A673 (cell line): ENCODE measurements around the gene MYO7B. TPM values are rescaled to one million over a fixed set of nuclear protein-coding genes. Genes with fewer than 3 reads are reported as not detected.

Experiments used
- Bru-seq: library from RNA; stranded (reverse); fragments of 400-500 nt; gene quantifications from one replicate; lab custom pipeline; 2021; lab: Mats Ljungman, UMichigan
- BruChase-seq, 2 experiments: library from RNA; stranded (reverse); fragments of 400-500 nt; gene quantifications; one replicate each; lab custom pipeline; 2021; lab: Mats Ljungman, UMichigan
- BruUV-seq: library from RNA; stranded (reverse); fragments of 400-500 nt; replicated peaks from 2 replicates; lab custom pipeline; 2021; lab: Mats Ljungman, UMichigan
- CTCF ChIA-PET: fragments of 300-600 bp; sonication (Branson Sonifier 250); formaldehyde crosslinking; loops from one replicate; lab custom pipeline; 2022; ENCODE audit warnings: antibody characterized with exemption; lab: Charles Lee
- POLR2A ChIA-PET: fragments of 300-600 bp; sonication (Branson Sonifier 250); formaldehyde crosslinking; loops from one replicate; lab custom pipeline; 2022; ENCODE audit warnings: antibody characterized with exemption; ENCODE audit not compliant: low non-redundant PET; lab: Charles Lee
- DNase-seq: peaks from one replicate; pipeline ENCODE4 v3.0.0-alpha.2; 2015; ENCODE audit warnings: low spot score
- H3K27ac ChIP-seq: fragments of 200-600 bp; sonication (generic); 2 replicates; pipeline ENCODE4 v1.5.1; 2016; ENCODE audit warnings: mixed run types, low read depth, mild to moderate bottlenecking, mixed read lengths, antibody characterized with exemption, low read length; ENCODE audit not compliant: poor library complexity, severe bottlenecking
- H3K27me3 ChIP-seq: fragments of 200-600 bp; sonication (generic); replicated peaks from 2 replicates; pipeline ENCODE4 v1.6.1; 2017; ENCODE audit warnings: mixed run types, low read depth, mild to moderate bottlenecking, mixed read lengths, antibody characterized with exemption, low read length; ENCODE audit not compliant: insufficient read depth, poor library complexity
- H3K36me3 ChIP-seq: fragments of 200-600 bp; sonication (generic); 2 replicates; pipeline ENCODE4 v1.6.1; 2016; ENCODE audit warnings: mixed run types, mild to moderate bottlenecking, mixed read lengths, antibody characterized with exemption, low read length; ENCODE audit not compliant: insufficient read depth, poor library complexity, severe bottlenecking
- H3K4me1 ChIP-seq: fragments of 200-600 bp; sonication (generic); 2 replicates; pipeline ENCODE4 v1.6.1; 2017; ENCODE audit warnings: mixed run types, mild to moderate bottlenecking, mixed read lengths, antibody characterized with exemption, low read length; ENCODE audit not compliant: insufficient read depth, poor library complexity, severe bottlenecking
- H3K4me3 ChIP-seq: fragments of 200-600 bp; sonication (generic); 2 replicates; pipeline ENCODE4 v1.5.1; 2016; ENCODE audit warnings: low read depth, mixed run types, mild to moderate bottlenecking, mixed read lengths, low read length; ENCODE audit not compliant: poor library complexity, severe bottlenecking
- H3K9me3 ChIP-seq: fragments of 200-600 bp; sonication (generic); 2 replicates; pipeline ENCODE4 v1.6.1; 2016; ENCODE audit warnings: mixed run types, low read depth, mild to moderate bottlenecking, mixed read lengths, antibody characterized with exemption, low read length; ENCODE audit not compliant: poor library complexity, severe bottlenecking
- EZH2 ChIP-seq: fragments of 200-600 bp; sonication (generic); IDR thresholded peaks from 2 replicates; pipeline ENCODE4 v1.6.1; 2017; ENCODE audit warnings: borderline replicate concordance, low read depth, mild to moderate bottlenecking, mixed read lengths, antibody characterized with exemption, low read length; ENCODE audit not compliant: poor library complexity, severe bottlenecking
- intact Hi-C: fragments of 100-400 bp; cut with micrococcal nuclease; formaldehyde crosslinking; loops from one replicate; pipeline ENCODE4 v1.10.0; 2022; ENCODE audit not compliant: unreplicated experiment
- long read RNA-seq: library from polyadenylated mRNA; stranded (forward); transcript quantifications from one replicate; pipeline ENCODE4 v2.0.0, GENCODE V29; 2022
- total RNA-seq: library from RNA; stranded (reverse); gene quantifications from 2 replicates; pipeline ENCODE4 v1.2.3, GENCODE V29; 2021
- TF ChIP-seq, protein P1 (sequence below): fragments of 300-800, 200-600 bp; sonication (generic); conservative IDR thresholded peaks from 2 replicates; pipeline ENCODE4 v1.5.1; 2017; ENCODE audit warnings: low read depth, mild to moderate bottlenecking, antibody characterized with exemption, low read length, moderate library complexity, mixed read lengths

MYO7B gene
- 0.24 TPM in 1 of 2 replicates, not detected in the other for total RNA-seq
- percentile 3 among the genes with signal in this experiment for Bru-seq, nascent RNA
- BruChase-seq, experiment 1, labeled RNA remaining after a 2-hour chase: percentile 5 among the genes with signal in this experiment
- percentile 10 among the genes with signal in this experiment for BruChase-seq, experiment 2, labeled RNA remaining after a 6-hour chase
- long read RNA-seq, partial matches to known transcripts: 1 of 1 reads
- long read RNA-seq, other reads (novel, unspliced or antisense): 0 of 1 reads

DNA sequence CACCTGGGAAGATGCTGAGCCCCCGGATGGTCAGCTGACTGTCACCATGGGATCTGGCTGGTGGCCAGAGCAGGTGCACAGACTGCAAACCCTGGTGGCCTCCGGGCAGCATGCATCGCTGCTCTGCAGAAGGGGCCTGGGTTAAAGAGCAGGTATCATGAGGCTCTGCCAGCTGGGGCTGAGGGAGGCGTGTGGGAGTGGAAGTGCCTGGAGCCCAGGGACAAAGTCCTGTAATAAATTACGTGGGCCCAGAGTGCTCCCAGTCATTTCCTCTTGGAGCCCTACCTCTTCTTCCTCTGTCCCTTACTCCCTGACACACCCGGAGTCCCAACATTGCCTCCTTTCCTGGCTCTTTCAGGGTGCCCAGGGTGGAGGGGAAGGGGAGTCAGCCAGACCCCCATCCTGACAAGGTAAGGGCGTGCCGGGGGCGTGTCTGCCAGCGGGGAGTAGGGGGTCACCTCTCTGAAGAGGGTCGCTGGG is at the start of gene MYO7B:
TSS of gene MYO7B (plus strand) at position 262 of the 480 bp plus-strand sequence. CDS start 24,040 bp downstream, outside the sequence.
- TF ChIP-seq, protein P1, sequence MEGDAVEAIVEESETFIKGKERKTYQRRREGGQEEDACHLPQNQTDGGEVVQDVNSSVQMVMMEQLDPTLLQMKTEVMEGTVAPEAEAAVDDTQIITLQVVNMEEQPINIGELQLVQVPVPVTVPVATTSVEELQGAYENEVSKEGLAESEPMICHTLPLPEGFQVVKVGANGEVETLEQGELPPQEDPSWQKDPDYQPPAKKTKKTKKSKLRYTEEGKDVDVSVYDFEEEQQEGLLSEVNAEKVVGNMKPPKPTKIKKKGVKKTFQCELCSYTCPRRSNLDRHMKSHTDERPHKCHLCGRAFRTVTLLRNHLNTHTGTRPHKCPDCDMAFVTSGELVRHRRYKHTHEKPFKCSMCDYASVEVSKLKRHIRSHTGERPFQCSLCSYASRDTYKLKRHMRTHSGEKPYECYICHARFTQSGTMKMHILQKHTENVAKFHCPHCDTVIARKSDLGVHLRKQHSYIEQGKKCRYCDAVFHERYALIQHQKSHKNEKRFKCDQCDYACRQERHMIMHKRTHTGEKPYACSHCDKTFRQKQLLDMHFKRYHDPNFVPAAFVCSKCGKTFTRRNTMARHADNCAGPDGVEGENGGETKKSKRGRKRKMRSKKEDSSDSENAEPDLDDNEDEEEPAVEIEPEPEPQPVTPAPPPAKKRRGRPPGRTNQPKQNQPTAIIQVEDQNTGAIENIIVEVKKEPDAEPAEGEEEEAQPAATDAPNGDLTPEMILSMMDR: no peak
- TF ChIP-seq EZH2: no peak
- Histone ChIP-seq H3K27ac (no peak within 1 kb of the TSS), H3K9me3 (no peaks in the 10 kb centered on the region), H3K4me1 (no peaks in the 10 kb centered on the region), H3K27me3 (no peaks in the 10 kb centered on the region), H3K4me3 (no peak within 1 kb of the TSS), H3K36me3 (no peaks in the 10 kb centered on the region)
- POLR2A ChIA-PET: no interaction called here
- DNase-seq: no peak
- BruUV-seq: no TSS peak
- intact Hi-C loops: no loop called here
- CTCF ChIA-PET: no interaction called here

DNA sequence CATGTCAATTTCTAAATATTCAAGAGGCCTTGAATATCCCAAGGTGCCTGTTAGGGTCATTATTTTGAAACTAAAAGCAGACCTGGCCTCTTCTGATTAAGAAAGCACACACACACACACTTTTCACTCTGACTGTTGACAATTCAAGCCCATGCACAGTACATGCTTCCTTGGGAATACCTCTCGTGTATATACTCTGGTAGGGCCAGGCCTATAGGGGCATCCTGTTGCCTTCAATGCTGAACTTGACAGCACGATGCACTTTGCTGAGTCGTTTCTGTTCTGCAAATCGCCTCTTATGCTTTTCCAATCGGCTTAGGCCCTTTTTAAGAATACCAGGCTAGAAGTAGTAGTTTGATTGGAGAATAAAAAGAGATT is 49.8 kb upstream of the MYO7B start:
- Histone ChIP-seq H3K9me3 (no peaks in the 10 kb centered on the region), H3K4me3 (no peak overlapping the region), H3K4me1 (peaks cover 13% of the 10 kb centered on the region), H3K27me3 (no peaks in the 10 kb centered on the region), H3K27ac (peak overlapping the region; percentile 46), H3K36me3 (peaks cover 76% of the 10 kb centered on the region)
- CTCF ChIA-PET: no interaction called here
- POLR2A ChIA-PET: no interaction called here
- intact Hi-C loops: no loop called here
- DNase-seq: no peak
- TF ChIP-seq, protein P1: no peak
- no peak for TF ChIP-seq EZH2
- BruUV-seq: no TSS peak

DNA sequence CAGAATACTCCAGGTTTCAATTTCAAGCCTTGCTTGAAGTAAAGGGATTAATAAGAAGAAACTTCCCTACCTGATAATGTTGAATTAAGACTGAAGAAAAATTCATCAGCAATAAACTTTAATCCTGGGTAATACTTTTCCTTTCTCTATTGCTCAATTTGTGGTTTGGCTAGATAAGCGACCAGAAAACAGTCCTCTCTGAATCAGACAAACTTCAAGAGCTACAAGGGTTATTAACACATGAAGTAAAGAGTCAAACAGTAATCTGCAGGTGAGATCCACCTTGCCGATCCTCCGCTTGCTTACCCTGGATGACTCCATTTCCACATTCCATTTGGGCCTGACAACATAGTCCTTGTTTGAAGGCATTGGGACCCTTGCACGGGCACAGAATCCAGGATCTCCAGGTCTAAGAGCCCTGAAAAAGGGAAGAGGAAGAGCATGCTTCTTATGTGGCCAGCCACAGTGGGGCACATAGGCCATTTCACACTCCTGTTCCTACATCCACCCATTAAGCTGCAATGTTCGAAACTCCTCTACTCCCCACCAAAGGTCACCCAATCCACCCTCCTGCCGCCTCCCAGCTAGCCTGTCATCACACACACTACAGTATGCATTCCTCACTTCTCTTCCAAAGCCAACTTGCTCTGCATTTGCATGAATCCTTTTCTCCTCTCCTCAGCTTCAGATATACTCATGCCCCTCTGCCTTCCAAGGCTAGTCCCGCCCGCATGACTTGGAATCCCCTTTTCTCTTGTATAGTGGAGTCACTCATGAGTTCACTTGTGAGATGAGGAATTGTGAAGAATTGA is 49.0 kb upstream of the MYO7B start:
- no peaks in the 10 kb centered on the region for H3K9me3 ChIP-seq
- intact Hi-C loops: no loop called here
- CTCF ChIA-PET: no interaction called here
- peaks cover 13% of the 10 kb centered on the region for H3K4me1 ChIP-seq
- no peak for TF ChIP-seq EZH2
- TF ChIP-seq, protein P1: no peak
- peak overlapping the region; percentile 46 for H3K27ac ChIP-seq
- H3K27me3 ChIP-seq: no peaks in the 10 kb centered on the region
- no peak for DNase-seq
- H3K4me3 ChIP-seq: no peak overlapping the region
- peaks cover 76% of the 10 kb centered on the region for H3K36me3 ChIP-seq
- POLR2A ChIA-PET: no interaction called here
- BruUV-seq: no TSS peak
